Fibroblast of skin of right biceps (primary cell): ENCODE data around the gene TNFRSF8.
"Not testable (repeated sequence)": the region's sequence is repeated elsewhere in the genome, so short reads cannot be mapped to it uniquely, and the experiment has no call there.

Experiments
- DNase-seq: peaks from one replicate; pipeline ENCODE4 v3.0.0-alpha.2; 2013

TNFRSF8 gene

DNA sequence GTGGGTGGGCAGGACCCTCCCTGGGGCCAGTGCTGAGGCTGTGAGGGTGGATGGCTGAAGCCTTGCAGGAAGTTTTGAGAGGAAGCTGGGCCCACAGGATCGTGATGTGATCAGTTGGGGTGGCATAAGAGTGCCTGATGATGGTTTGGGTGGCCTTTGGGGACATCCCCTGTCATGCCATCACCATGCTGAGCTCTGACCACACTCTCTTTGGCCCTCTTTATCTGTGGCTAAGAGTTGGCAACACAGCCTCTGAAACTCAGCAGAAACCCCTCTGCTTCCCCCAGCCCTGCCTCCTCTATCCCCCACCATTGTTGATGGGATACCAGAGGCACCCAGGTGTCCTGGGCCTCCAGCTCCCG, 24.0 kb upstream of the TNFRSF8 start:
- no peak for DNase-seq

- DNase-seq, result not testable (repeated sequence)
These were observed 23.2 kb upstream of the TNFRSF8 start for GRCh38 chr1:12039824-12040456.

DNA sequence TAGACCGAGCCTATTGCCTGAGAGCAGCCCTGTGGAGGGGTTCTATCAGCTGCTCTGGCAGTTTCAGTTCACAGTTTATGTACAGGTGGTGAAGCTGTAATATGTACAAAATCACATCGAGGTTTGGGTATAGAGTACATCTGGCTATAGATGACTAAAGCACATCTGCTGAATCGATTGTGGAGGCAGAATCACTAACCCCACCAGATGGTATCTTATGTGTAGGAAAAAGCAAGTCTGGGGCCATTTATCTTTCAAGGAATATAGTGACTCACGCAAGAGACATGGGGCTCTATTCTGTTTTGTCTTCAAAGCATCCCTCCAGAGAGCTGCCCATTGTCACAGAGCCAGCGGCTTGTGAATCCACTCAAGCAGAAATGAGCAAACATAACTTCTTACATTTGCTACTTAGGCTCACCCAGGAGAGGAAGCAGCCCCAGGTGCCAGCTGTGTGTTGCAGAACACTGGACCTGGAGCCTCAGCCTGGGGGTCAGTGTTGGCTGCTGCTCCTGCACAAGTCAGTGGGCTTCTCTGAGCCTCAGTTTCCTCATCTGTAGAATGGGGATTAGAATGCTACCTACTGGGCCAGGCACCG, 22.5 kb upstream of the TNFRSF8 start:
- peak; percentile 95 for DNase-seq

- not testable (repeated sequence) for DNase-seq
These were observed 18.8 kb upstream of the TNFRSF8 start for GRCh38 chr1:12044187-12044877.

GRCh38 chr1:12046749-12047119, 16.4 kb upstream of the TNFRSF8 start:
- no peak for DNase-seq

DNA sequence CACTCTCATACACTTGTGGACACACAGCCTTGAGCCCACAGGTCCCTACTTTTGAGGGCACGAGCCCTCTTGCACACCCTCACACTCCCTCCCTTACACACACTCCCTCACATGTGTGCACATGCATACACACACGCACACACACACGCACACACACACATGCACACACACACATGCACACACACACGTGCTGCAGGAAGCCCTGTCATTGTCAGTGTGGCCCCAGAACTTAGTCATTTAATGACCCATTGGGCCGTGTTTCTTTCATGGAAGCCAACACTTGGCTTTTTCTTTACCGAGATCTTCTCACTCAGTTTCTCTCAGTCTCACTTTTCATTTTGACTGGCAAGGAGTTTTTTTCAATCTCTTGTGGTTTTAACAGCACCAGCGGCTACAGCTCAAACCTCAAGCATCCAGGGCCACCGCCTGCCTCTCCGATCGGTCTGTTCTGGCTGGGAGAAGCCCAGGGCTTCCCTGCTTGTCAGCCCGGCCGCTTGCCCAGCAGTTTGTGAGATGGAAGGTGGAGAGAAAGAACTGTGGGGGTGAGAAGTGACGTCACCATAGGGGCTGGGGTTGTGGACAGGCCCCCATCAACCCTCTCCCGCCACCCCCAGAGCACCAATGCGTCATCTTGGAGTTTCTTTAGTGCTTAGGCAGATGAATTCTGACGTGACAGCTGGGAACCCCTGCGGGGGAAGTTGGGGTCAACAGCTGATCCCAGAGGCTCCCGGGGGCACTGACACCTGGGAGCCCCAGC, 15.8 kb upstream of the TNFRSF8 start:
- DNase-seq, result peak; percentile 36

DNA sequence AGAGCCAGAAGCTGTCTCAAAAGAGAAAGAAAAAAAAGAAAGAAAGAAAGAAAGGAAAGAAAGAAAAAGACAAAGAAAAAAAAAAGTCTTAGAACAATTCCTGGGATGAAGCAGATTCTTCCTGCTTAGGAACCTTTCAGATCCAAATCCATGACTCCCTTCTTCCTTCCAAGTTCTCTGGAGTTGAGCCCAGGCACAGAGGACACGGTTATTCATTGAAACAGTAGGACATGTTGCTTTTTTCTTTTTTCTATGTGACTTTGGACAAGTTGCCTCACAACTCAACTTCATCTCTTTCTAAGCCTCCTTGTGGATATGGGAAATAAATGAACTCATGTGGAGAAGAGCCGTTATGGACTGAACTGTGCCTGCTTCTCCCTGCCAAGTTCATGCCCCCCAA, 14.7 kb upstream of the TNFRSF8 start:
- DNase-seq, result no peak

DNA sequence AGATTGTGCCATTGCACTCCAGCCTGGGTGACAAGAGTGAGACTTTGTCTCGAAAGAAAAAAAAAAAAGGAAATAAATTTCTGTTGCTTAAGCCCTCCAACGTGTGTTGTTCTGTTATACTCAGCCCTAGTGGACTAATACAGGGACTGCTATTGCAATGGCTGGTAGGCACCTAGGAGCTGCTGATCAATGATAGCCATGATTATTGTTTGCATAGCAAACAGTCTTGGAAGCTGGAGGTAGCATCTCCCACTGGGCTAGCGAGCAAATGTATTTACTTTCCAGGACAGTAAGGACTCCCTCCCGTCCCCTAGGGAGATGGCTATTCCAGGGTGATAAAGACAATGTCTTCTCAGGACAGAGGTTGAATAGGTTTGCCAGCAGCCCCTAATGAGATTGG, 13.5 kb upstream of the TNFRSF8 start:
- DNase-seq, result no peak

GRCh38 chr1:12051361-12051760, 11.7 kb upstream of the TNFRSF8 start:
- DNase-seq, result no peak

DNA sequence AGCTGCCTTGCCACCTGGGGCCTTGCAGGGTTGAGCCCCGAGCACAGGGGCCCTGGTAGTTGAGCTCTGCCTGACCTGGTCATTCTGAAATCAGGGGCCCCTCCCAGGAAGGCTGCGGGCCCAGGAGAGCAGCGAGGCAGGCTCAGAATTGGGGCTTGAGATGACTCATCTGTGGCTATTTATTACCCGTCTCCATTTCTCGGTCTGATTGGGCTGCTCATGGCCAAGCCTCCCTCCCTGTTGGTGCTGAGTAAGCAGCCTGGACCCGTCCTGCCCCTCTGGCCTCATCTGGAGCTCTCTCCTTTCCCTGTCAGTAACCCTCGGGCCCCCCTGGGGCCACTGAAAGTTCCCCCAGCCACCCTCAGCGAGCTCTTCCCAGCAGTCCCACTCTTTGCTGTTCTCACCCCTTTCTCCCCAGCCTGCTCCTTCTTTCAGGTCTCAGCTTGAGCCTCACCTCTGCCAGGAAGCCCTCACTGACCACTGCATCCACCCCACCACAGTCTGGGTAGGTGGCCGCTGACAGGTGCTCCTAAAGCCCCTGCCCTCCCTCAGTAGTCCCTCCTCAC, 11.0 kb upstream of the TNFRSF8 start:
- DNase-seq, result peak; percentile 82

DNA sequence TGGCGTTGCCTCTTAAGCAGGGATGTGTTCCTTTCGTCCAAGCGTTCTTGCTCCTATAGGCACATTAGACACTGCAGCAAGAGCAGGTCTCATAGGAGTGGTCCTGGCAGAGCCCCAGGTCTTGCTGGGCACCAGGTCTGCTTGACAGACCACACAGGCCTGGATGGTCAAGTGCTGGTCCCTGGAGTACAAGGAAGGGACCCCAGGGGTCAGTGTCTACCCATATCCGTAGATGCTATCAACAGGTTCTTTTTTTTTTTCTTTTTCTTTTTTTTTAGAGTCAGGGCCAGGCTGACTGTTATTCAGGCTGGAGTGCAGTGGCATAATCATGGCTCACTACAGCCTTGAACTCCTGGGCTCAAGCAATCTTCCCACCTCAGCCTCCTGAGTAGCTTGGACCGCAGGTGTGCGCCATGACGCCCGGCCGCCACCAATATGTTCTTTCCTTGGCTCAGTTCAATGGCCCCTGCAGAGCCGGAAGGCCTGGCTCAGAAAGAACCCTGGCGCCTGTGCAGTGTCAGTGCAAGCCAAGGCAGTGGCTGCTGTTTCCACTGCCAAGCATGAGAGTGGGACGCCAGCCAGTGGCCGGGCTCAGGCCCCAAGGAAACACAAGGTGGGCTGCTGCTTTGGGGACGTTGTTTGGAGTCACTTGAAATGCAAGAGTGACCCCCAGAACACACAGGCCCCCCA, 10.0 kb upstream of the TNFRSF8 start:
- no peak for DNase-seq

DNA sequence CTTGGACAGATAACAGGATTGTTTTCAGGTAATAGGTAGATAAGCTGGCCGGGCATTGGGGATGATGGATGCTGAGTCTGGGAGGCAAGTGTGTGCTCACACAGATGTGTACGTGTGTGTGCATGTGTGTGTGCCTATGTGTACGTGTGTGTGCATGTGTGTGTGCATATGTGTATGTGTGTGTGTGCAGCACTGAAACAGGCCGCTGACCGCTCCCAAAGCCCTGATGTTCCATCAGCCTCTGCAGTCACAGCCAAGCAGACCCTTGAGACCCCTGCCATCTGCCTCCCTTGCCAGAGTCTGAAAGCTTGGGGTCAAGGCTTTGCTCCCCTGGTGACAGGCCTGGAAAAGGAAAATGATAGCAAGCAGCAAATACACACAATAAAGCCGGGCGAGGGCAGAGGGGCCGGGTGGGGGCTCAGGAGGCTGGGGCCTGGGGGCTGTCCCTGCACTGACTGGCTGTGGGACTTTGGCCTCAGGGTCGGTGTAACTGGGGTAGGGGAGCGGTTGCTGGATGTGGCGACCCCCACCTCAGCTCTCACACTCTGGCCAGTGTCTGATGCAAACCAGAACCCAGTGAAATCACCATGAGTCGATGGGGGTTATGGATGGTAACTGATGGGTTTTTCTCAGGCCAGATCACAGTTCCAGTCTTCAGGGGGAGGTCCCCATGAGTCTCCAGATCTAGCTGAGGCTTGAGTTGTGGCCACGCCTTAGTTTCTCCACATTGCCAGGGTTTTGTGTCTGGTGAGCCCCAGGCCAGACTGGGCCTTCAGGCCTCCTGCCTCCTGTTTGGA, 9.2 kb upstream of the TNFRSF8 start:
- DNase-seq, result no peak

- DNase-seq, result no peak
These were observed 7.8 kb upstream of the TNFRSF8 start for GRCh38 chr1:12055259-12055658.

- DNase-seq, result no peak
These were observed 6.7 kb upstream of the TNFRSF8 start for GRCh38 chr1:12056331-12056841.

GRCh38 chr1:12057382-12057781, 5.7 kb upstream of the TNFRSF8 start:
- no peak for DNase-seq

DNA sequence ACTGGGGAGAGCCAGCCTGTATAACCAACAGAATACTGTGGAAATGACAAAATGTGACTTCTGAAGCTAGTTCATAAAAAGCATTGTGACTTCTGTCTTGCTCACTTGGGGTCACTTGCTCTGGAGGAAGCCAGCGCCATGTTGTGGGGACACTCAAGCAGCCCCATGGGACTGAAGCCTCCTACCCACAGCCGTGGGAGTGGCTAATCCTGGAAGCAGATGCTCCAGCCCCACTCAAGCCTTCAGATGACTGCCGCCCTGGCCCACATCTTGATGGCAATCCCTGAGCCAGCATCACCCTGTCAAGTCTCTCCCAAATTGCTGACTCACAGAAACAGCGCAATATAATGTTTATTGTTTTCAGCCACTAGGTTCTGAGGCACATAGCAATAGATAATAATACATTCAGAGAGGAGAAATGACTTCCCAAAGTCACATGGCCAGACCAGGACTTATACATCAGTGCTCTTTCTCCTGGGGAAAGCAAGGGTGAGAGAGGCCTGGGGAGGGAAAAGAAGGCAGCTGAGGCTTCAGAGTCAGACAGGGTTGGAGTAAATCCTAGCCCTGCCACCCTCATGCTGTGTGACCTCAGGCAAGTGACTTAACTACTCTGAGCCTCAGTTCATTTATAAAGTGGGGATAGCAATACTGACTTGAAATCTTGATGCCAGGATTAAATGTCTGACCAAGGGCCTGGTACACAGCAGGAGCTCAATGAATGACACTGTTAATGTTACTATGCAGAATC, 5.0 kb upstream of the TNFRSF8 start:
- no peak for DNase-seq

DNA sequence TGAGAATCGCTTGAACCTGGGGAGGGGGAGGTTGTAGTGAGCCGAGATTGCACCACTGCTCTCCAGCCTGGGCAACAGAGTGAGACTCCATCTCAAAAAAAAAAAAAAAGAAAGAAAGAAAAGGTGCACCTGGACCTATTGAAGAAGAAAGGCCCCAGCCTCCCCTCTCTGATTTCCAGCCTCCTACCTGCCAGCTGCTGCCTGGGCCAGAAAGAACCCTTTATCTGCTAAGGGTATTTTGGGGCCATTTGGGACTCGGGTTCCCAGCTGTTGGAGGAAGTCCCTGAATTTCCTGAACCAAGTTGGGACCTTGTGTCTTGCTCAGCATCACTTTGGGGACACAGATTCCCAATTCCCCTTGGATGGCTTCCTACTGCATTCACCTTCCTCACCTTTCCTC, 3.9 kb upstream of the TNFRSF8 start:
- no peak for DNase-seq

DNA sequence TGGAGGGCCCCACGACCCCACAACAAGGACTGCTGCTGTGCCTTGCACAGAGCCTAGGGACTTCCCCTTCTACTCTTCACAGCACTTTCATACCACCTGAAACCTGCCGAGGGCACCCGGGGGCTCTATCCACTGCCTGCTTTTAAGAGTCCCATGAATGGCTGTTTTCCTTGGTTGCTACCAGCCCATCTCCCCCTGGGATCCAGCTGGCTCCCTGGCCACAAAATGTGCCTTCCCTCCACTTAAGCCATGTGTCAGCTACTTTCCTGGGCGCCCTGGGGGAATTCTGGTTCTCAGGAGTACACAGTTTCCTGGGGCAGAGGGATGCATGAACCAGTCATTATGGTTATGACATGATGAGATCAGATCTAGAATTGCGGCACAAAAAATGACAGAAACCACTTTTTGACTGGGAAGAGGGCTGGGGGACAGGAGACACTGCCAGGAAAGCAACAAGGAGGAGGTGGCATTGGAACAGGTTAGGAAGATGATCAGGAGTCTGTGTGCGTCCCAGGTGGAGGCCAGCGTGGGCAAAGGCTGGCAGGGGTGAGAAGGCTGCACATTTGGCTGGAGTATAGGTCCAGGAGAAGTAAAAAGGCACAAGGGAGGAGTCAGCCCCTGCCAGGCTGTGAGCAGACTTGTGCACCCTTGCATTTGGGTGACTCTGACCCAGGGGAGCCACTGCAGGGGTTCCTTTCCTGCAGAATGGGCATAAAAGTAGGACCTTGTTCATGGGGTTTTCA, 3.2 kb upstream of the TNFRSF8 start:
- DNase-seq, result no peak

DNA sequence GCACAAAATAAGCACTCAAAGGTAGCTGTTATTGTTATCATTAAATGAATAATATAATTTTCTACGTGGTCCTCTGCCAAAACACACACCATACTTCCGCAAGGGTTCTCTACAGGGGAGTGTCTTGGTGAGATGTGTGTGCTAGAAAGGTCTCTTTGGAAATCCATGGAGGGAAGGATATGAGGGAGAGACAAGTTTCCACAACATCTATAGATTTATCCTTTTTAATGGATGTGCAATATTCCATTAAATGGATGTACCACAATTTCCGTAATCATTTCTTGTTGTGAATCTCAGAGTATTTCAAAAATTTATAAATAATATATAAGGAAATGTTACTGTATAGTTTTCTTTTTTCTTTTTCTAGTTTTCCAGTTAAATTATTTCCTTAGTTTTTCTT, 2.6 kb upstream of the TNFRSF8 start:
- no peak for DNase-seq
